SU-DHL-6 (cell line): Measurements from ENCODE around the gene DSCAML1.

ENCODE experiments used
- H2AFZ ChIP-seq: fragments of 200-600 bp; sonication (generic); 2 replicates; pipeline ENCODE4 v1.6.1; 2014; ENCODE audit warnings: low read depth, mild to moderate bottlenecking, moderate library complexity, mixed read lengths, antibody characterized with exemption, low read length; ENCODE audit not compliant: severe bottlenecking
- H3F3A ChIP-seq: fragments of 200-600 bp; shearing (Covaris generic); 2 replicates; pipeline ENCODE4 v1.6.0; 2016; ENCODE audit warnings: antibody characterized with exemption, mild to moderate bottlenecking; ENCODE audit not compliant: insufficient read depth
- H3K27ac ChIP-seq: fragments of 200-600 bp; sonication (generic); 2 replicates; pipeline ENCODE4 v1.5.1; 2016; ENCODE audit warnings: low read depth, mild to moderate bottlenecking, low read length, moderate library complexity, mixed read lengths
- H3K27me3 ChIP-seq: fragments of 200-600 bp; sonication (generic), shearing (Covaris generic); 2 replicates; pipeline ENCODE4 v1.6.0; 2014; ENCODE audit warnings: mild to moderate bottlenecking, low read length
- H3K36me3 ChIP-seq: fragments of 200-600 bp; sonication (generic); 2 replicates; pipeline ENCODE4 v1.6.1; 2014; ENCODE audit warnings: mild to moderate bottlenecking, low read length, mixed read lengths
- H3K4me2 ChIP-seq: fragments of 300-600, 200-600 bp; shearing (Covaris generic), sonication (generic); 2 replicates; pipeline ENCODE4 v1.6.0; 2014; ENCODE audit warnings: low read length, low read depth, mild to moderate bottlenecking; ENCODE audit not compliant: poor library complexity, severe bottlenecking
- H3K4me3 ChIP-seq: fragments of 200-600 bp; sonication (generic); 2 replicates; pipeline ENCODE4 v1.5.1; 2014; ENCODE audit warnings: antibody characterized with exemption, low read length, mild to moderate bottlenecking, mixed read lengths; ENCODE audit not compliant: insufficient read depth, poor library complexity, severe bottlenecking
- H3K79me2 ChIP-seq: fragments of 200-600 bp; sonication (generic); 2 replicates; pipeline ENCODE4 v1.6.1; 2014; ENCODE audit warnings: mild to moderate bottlenecking, low read length, moderate library complexity; ENCODE audit not compliant: insufficient read depth
- H3K9ac ChIP-seq: fragments of 200-600 bp; sonication (generic); 2 replicates; pipeline ENCODE4 v1.7.0; 2014; ENCODE audit warnings: mild to moderate bottlenecking, low read length
- H3K9me2 ChIP-seq: fragments of 200-600 bp; sonication (generic); replicated peaks from 2 replicates; pipeline ENCODE4 v1.6.1; 2014; ENCODE audit warnings: low read length; ENCODE audit not compliant: insufficient read depth
- H3K9me3 ChIP-seq: fragments of 200-600 bp; sonication (generic); 2 replicates; pipeline ENCODE4 v1.6.1; 2014; ENCODE audit warnings: low read length, mixed read lengths; ENCODE audit not compliant: insufficient read depth
- H4K20me1 ChIP-seq: fragments of 200-600 bp; sonication (generic); 2 replicates; pipeline ENCODE4 v1.6.1; 2014; ENCODE audit warnings: low read depth, mild to moderate bottlenecking, antibody characterized with exemption, low read length, moderate library complexity, mixed read lengths
- CTCF ChIP-seq: fragments of 200-600 bp; sonication (generic); IDR thresholded peaks from one replicate; pipeline ENCODE4 v1.5.1; 2017; ENCODE audit warnings: antibody characterized with exemption, mild to moderate bottlenecking, low read length, moderate library complexity; ENCODE audit not compliant: insufficient read depth, poor library complexity, severe bottlenecking
- EZH2phosphoT487 ChIP-seq: fragments of 200-600 bp; sonication (generic), shearing (Covaris generic); conservative IDR thresholded peaks from 2 replicates; pipeline ENCODE4 v1.6.1; 2018; ENCODE audit warnings: mild to moderate bottlenecking, antibody characterized with exemption, low read length, moderate library complexity, mixed read lengths

DSCAML1 gene

GRCh38 chr11:117750916-117751662, 45.9 kb downstream of the DSCAML1 start:
- no peaks in the 10 kb centered on the region for H3F3A ChIP-seq
- no peak overlapping the region for H2AFZ ChIP-seq
- H3K9me3 ChIP-seq = no peaks in the 10 kb centered on the region
- no peaks in the 10 kb centered on the region for H3K27me3 ChIP-seq
- no peak overlapping the region for H3K27ac ChIP-seq
- TF ChIP-seq CTCF = no peak
- no peaks in the 10 kb centered on the region for H3K9me2 ChIP-seq
- no peaks in the 10 kb centered on the region for H3K79me2 ChIP-seq
- H4K20me1 ChIP-seq = no peaks in the 10 kb centered on the region
- no peak overlapping the region for H3K4me3 ChIP-seq
- no peak overlapping the region for H3K9ac ChIP-seq
- H3K4me2 ChIP-seq = no peak overlapping the region
- no peaks in the 10 kb centered on the region for H3K36me3 ChIP-seq

GRCh38 chr11:117750357-117750756, 46.7 kb downstream of the DSCAML1 start:
- Histone ChIP-seq H3K79me2 (no peaks in the 10 kb centered on the region), H3K9ac (no peak overlapping the region), H3K9me2 (no peaks in the 10 kb centered on the region), H3F3A (no peaks in the 10 kb centered on the region), H2AFZ (no peak overlapping the region), H3K27ac (no peak overlapping the region), H3K27me3 (no peaks in the 10 kb centered on the region), H3K9me3 (no peaks in the 10 kb centered on the region), H3K4me3 (no peak overlapping the region), H3K4me2 (no peak overlapping the region), H4K20me1 (no peaks in the 10 kb centered on the region), H3K36me3 (no peaks in the 10 kb centered on the region)
- TF ChIP-seq CTCF (no peak), EZH2phosphoT487 (no peak)

- Histone ChIP-seq H3K9me3 (no peaks in the 10 kb centered on the region), H3K79me2 (no peaks in the 10 kb centered on the region), H3K9ac (no peak overlapping the region), H4K20me1 (no peaks in the 10 kb centered on the region), H3K4me3 (no peak overlapping the region), H3K36me3 (no peaks in the 10 kb centered on the region), H3K4me2 (no peak overlapping the region), H2AFZ (no peak overlapping the region), H3K9me2 (no peaks in the 10 kb centered on the region), H3K27me3 (no peaks in the 10 kb centered on the region), H3K27ac (no peak overlapping the region), H3F3A (no peaks in the 10 kb centered on the region)
- TF ChIP-seq CTCF (no peak), EZH2phosphoT487 (no peak)
Measured at GRCh38 chr11:117749541-117749910, 47.5 kb downstream of the DSCAML1 start.
